ENCODE results near the gene TIMM8B. TPM values are rescaled to one million over a fixed set of nuclear protein-coding genes. Genes with fewer than 3 reads are reported as not detected.

TIMM8B gene
- total and polyA plus RNA-seq, 2 experiments from 2014 or later = 46.7 to 204 TPM

DNA sequence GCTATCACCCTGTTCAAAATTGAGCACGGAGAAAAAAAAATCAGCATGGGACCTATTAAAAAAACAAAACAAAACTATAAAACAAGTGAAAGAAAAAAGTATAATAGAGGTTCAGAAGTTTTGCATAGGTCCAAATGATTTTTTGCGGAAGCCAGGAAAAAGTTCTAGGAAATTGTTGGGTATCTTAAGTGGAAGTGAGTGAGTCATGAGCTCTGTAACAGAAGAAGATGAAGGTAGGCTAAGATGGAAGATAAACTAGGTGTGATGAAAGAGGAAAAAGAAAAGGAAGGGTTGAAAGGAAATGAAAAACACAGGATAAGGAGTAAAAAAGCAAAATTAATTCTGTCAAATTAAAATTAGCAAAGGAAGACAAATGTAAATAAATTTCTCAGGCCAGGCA is 27.9 kb upstream of the TIMM8B start:
- H3K36me3 ChIP-seq = no peaks in the 10 kb centered on the region
- no peak for DNase-seq (ENCODE audit: low read depth in 1 of 2, low spot score in 1 of 2)
- no peaks in the 10 kb centered on the region for H3K9me3 ChIP-seq (ENCODE audit: low read depth)
- TF ChIP-seq, protein P1, sequence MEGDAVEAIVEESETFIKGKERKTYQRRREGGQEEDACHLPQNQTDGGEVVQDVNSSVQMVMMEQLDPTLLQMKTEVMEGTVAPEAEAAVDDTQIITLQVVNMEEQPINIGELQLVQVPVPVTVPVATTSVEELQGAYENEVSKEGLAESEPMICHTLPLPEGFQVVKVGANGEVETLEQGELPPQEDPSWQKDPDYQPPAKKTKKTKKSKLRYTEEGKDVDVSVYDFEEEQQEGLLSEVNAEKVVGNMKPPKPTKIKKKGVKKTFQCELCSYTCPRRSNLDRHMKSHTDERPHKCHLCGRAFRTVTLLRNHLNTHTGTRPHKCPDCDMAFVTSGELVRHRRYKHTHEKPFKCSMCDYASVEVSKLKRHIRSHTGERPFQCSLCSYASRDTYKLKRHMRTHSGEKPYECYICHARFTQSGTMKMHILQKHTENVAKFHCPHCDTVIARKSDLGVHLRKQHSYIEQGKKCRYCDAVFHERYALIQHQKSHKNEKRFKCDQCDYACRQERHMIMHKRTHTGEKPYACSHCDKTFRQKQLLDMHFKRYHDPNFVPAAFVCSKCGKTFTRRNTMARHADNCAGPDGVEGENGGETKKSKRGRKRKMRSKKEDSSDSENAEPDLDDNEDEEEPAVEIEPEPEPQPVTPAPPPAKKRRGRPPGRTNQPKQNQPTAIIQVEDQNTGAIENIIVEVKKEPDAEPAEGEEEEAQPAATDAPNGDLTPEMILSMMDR (IDR thresholded peaks at IDR 0.05; ENCODE audit: low read depth, low read length) = no peak
- no peak overlapping the region for H3K4me3 ChIP-seq
- no peak overlapping the region for H3K27ac ChIP-seq
- H3K27me3 ChIP-seq = no peaks in the 10 kb centered on the region
- H3K4me1 ChIP-seq (ENCODE audit: low read depth) = peaks cover 3% of the 10 kb centered on the region

DNA sequence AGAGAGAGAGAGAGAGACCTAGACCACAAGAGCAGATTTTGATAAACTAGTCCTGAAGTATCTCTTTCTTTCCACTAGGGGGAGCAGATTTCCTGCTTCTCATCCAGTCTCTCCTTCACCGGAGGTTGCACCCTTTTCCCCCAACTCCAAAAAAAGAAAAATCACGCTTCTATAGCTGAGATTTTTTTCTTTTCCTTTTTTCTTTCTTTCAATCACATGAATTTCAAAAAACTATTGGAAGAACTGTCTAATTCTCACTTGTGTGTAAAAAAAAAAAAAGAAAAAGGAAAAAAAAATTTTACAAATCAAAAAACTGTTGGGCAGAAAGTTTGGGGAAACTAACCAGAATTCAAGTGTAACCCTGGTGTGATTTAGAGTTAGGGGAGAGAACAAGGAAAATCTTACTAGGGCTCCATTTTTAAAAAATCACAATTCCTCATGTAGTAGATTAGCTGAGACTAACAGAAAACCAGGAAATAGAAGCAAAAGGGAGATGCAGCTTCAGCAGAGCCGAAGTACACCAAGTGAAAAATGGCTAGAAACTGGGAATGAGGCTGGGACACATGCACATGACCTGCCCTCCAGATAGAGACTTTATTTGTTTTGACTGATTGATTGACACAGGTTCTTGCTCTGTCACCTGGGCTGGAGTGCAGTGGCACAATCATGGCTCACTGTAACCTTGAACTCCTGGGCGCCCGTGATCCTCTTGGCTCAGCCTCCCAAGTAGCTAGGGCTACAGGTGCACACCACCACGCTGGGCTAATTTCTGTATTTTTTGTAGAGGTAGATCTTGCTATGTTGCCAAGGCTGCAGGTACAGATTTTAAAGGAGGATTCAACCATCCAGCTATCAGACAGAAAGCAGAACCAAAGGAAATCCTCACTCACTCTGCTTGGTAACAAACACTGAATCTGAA is 27.2 kb upstream of the TIMM8B start:
- peak; percentile 76 for DNase-seq (ENCODE audit: low read depth in 1 of 2, low spot score in 1 of 2)
- Histone ChIP-seq H3K27ac (no peak overlapping the region), H3K4me3 (no peak overlapping the region), H3K27me3 (no peaks in the 10 kb centered on the region), H3K36me3 (no peaks in the 10 kb centered on the region), H3K4me1 (ENCODE audit: low read depth) (peaks cover 3% of the 10 kb centered on the region), H3K9me3 (ENCODE audit: low read depth) (no peaks in the 10 kb centered on the region)
- TF ChIP-seq, protein P1 (IDR thresholded peaks at IDR 0.05; ENCODE audit: low read depth, low read length) = peak; percentile 64

DNA sequence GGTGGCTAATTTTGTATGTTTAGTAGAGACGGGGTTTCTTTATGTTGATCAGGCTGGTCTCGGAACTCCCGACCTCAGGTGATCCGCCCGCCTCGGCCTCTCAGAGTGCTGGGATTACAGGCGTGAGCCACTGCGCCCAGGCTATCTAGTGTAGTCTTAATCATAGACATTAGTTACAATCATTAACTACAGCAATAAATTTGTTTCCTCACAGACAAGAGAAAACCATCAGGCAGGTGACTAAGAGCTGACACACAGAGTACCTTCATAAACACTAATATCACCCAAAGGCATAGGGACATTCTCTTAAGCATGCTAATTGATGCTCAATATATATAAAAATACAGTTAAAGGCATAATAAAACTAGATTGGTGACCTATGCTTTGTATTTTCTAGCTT is 19.5 kb upstream of the TIMM8B start:
- no peak overlapping the region for H3K4me3 ChIP-seq
- H3K9me3 ChIP-seq (ENCODE audit: low read depth) = no peaks in the 10 kb centered on the region
- no peaks in the 10 kb centered on the region for H3K36me3 ChIP-seq
- H3K27ac ChIP-seq = no peak overlapping the region
- no peaks in the 10 kb centered on the region for H3K4me1 ChIP-seq (ENCODE audit: low read depth)
- TF ChIP-seq, protein P1 (IDR thresholded peaks at IDR 0.05; ENCODE audit: low read depth, low read length) = no peak
- no peak for DNase-seq (ENCODE audit: low read depth in 1 of 2, low spot score in 1 of 2)
- H3K27me3 ChIP-seq = no peaks in the 10 kb centered on the region

- TF ChIP-seq, protein P1 (IDR thresholded peaks at IDR 0.05; ENCODE audit: low read depth, low read length) = no peak
- Histone ChIP-seq H3K4me3 (no peak overlapping the region), H3K27ac (no peak overlapping the region), H3K36me3 (no peaks in the 10 kb centered on the region), H3K27me3 (no peaks in the 10 kb centered on the region), H3K4me1 (ENCODE audit: low read depth) (no peaks in the 10 kb centered on the region), H3K9me3 (ENCODE audit: low read depth) (no peaks in the 10 kb centered on the region)
- DNase-seq (ENCODE audit: low read depth in 1 of 2, low spot score in 1 of 2) = no peak
These were observed 16.9 kb upstream of the TIMM8B start for GRCh38 chr11:112103446-112103845.

GRCh38 chr11:112100462-112100861 is 13.9 kb upstream of the TIMM8B start:
- Histone ChIP-seq H3K4me3 (no peak overlapping the region), H3K36me3 (peaks cover 7% of the 10 kb centered on the region), H3K27me3 (no peaks in the 10 kb centered on the region), H3K9me3 (ENCODE audit: low read depth) (no peaks in the 10 kb centered on the region), H3K4me1 (ENCODE audit: low read depth) (no peaks in the 10 kb centered on the region), H3K27ac (no peak overlapping the region)
- TF ChIP-seq, protein P1 (IDR thresholded peaks at IDR 0.05; ENCODE audit: low read depth, low read length) = no peak
- no peak for DNase-seq (ENCODE audit: low read depth in 1 of 2, low spot score in 1 of 2)
